HG02588 (cell line): ENCODE data around the gene MLLT6.

ENCODE experiments used
- ATAC-seq: cut with Tn5 transposase; IDR thresholded peaks from one replicate; pipeline ENCODE4 v1.9.1; 2021; ENCODE audit warnings: mild to moderate bottlenecking, moderate library complexity; ENCODE audit not compliant: unreplicated experiment

MLLT6 gene

GRCh38 chr17:38706505-38707216 lies 1.6 kb downstream of the MLLT6 start:
- ATAC-seq, result no peak

GRCh38 chr17:38707678-38708351 lies 2.7 kb downstream of the MLLT6 start:
- ATAC-seq, result no peak

- ATAC-seq, result no peak
Observed at GRCh38 chr17:38709104-38709820, 4.2 kb downstream of the MLLT6 start.

- ATAC-seq, result no peak
Observed at GRCh38 chr17:38709864-38710603, 5.0 kb downstream of the MLLT6 start.

- no peak for ATAC-seq
Observed at GRCh38 chr17:38710604-38710962, 5.5 kb downstream of the MLLT6 start.

- ATAC-seq, result no peak
Observed at GRCh38 chr17:38710985-38711384, 5.9 kb downstream of the MLLT6 start.

- ATAC-seq, result no peak
Observed at GRCh38 chr17:38711792-38712571, 6.9 kb downstream of the MLLT6 start.

- ATAC-seq, result no peak
Observed at GRCh38 chr17:38712593-38712992, 7.5 kb downstream of the MLLT6 start.

- no peak for ATAC-seq
Observed at GRCh38 chr17:38713456-38714075, 8.5 kb downstream of the MLLT6 start.

- ATAC-seq, result no peak
Observed at GRCh38 chr17:38715216-38715943, 10.3 kb downstream of the MLLT6 start.

GRCh38 chr17:38716368-38717005 lies 11.4 kb downstream of the MLLT6 start:
- ATAC-seq, result no peak

GRCh38 chr17:38717139-38717745 lies 12.2 kb downstream of the MLLT6 start:
- ATAC-seq, result no peak

- no peak for ATAC-seq
Observed at GRCh38 chr17:38719289-38719942, 14.3 kb downstream of the MLLT6 start.

- no peak for ATAC-seq
Observed at GRCh38 chr17:38719943-38720641, 15.0 kb downstream of the MLLT6 start.

GRCh38 chr17:38720941-38721340 lies 15.9 kb downstream of the MLLT6 start:
- ATAC-seq, result no peak

- ATAC-seq, result no peak
Observed at GRCh38 chr17:38721802-38722201, 16.7 kb downstream of the MLLT6 start.

- no peak for ATAC-seq
Observed at GRCh38 chr17:38724337-38724988, 19.4 kb downstream of the MLLT6 start.
